Hematopoietic multipotent progenitor cell treated with erythropoietin and hydrocortisone succinate and interleukin-3 and kit ligand, for 8 days (in vitro differentiated cells): ENCODE data around the gene MANSC4.

Source experiments
- DNase-seq: peaks from one replicate; pipeline ENCODE4 v3.0.0-alpha.2; 2015

MANSC4 gene

DNA sequence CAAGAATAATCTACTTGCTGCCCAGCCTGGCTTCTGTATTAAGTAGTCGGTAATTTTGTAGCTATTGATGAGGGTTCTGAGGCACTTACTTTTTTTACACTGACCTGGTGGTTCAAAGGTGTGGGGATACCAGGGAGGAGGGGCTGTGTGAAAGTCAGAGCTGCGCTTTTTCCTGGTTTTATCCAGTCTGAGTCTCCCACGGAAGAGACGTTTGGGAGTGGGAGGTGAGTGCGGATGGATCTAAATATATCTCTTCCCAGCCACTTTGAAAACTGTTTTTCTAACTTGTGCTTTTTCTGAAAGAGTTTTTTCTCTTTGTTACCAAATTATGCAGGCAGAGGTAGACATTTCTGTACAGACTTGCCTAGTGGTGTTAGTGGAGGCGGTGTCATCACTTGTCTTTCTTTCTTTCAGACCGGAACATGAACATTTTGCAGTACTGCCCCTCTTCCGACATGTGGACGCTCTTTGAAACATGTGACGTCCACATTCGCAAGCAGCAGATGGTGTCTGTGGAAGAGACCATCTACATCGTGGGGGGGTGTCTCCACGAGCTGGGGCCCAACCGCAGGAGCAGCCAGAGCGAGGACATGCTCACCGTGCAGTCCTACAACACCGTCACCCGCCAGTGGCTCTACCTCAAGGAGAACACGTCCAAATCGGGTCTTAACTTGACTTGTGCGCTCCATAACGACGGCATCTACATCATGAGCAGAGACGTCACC, 17.4 kb upstream of the MANSC4 start:
- no peak for DNase-seq

DNA sequence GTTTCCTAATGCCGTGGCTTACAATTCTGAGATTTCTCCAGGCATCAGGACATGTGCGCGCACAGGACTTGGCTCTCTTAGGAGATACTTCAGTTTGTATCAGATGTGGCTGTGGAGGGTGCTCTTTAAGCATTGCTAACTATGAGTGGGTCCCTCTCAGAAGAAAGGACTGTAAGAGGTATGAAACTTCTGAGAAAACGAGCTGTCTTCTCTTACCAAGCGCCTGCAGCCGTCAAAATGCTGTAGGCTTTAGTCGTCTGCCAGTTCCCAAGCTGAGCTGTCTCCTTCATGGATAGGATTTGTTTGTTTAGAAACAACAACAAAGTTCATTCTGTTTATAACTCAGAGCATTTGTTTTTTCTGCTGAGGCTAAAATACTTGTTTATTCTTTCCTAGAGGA, 16.1 kb upstream of the MANSC4 start:
- no peak for DNase-seq

GRCh38 chr12:27794818-27795584, 15.0 kb upstream of the MANSC4 start:
- DNase-seq = no peak

- DNase-seq = peak; percentile 30
Observed at GRCh38 chr12:27790179-27790578, 10.1 kb upstream of the MANSC4 start.

GRCh38 chr12:27787559-27787958, 7.5 kb upstream of the MANSC4 start:
- DNase-seq = no peak

GRCh38 chr12:27785882-27786570, 6.0 kb upstream of the MANSC4 start:
- no peak for DNase-seq

DNA sequence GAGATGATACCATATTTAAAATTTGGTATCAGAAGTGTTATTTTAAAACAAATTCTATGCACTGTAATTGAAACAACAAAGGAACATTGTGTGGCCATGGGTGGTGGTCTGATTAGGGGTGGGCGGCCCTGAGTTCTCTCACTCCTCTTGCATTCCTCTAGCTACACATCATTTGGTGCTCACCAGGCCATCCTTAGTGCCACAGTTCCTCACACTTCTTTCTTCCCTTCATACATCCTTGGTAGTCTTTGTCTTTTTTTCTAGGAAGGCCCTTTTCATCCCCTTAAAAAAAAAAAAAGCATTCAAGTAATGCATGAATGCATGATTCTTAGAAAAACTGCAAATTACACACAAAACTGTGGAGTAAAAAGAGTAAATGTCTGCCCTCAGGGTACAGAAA, 2.4 kb upstream of the MANSC4 start:
- DNase-seq = no peak

DNA sequence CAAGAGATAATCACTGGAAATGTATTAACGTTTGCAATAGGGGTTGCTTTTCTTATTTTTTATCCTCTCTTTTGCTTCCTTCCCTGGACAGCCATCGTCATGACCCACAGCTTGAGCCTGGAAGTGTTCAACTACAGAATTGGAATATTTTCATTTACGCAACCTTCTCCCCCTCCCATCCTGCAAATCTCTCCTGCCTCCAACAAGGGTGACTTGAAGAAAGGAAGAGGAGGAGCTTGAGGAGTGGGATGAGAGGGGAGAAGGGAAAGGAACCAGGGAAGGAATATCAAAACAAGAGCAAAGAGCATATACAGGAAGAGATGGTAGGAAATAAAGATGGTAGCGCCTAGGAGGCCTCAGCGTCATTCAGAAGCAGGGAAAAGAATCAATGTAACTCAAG, 1.6 kb upstream of the MANSC4 start:
- no peak for DNase-seq

DNA sequence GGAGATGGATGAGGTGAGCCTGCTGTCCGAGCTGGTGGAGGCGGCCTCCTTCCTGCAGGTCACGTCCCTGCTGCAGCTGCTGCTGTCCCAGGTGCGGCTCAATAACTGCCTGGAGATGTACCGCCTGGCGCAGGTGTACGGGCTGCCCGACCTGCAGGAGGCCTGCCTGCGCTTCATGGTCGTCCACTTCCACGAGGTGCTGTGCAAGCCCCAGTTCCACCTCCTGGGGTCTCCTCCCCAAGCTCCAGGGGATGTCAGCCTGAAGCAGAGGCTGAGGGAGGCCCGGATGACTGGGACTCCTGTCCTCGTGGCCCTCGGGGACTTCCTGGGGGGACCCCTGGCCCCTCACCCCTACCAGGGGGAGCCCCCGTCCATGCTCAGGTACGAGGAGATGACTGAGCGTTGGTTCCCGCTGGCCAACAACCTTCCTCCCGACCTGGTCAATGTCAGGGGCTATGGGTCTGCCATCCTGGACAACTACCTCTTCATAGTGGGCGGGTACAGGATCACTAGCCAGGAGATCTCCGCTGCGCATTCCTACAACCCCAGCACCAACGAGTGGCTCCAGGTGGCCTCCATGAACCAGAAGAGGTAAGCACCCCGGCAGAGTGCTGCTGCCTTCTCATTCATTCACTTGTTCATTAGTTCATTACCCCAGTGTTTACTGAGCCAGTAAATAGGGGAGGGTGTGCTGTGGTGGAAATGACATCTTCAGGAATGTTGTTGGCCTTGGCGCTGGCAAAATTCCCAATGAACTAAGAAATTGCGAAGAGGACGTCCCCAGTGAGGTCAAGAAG, 774 bp upstream of the MANSC4 start:
- DNase-seq = peak; percentile 28

GRCh38 chr12:27779416-27779919, 568 bp downstream of the MANSC4 start:
- DNase-seq = peak; percentile 43

DNA sequence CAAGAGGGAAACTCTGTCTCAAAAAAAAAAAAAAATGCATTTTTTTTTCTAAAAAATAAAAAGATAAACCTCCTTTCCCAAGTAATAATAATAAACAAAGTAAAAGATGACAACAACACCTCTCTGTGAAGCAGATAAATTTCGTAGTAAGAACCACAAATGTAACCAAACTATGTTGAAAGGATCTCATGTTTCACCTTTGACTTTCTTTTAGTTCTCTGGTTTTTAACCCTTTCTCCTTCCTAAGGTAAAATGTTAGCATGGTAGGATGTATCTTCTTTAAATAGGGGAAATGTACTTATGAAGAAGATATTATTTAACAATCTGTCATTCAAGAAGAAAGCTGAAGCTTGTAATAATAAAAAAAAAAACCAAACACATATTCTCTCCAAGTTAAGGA, 1.8 kb downstream of the MANSC4 start:
- DNase-seq = no peak

DNA sequence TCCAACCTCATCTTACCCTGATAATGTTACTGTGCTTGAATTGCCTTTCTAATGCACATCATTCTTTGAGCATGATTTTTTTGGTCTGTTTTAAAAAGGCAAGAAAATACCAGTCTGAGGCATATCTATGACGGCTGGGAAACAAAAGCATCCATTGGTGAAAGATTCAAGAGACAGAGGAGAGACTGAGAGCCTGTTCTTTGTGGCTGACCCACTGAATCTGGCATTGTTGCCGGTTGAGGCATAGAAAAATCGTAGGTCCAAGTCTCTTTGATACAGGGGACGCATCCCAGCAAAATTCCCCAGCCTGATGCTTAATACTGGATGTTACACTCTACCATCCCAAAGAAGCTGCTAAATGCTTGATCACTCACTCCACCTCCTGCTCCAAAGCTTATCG, 2.9 kb downstream of the MANSC4 start:
- DNase-seq = no peak

DNA sequence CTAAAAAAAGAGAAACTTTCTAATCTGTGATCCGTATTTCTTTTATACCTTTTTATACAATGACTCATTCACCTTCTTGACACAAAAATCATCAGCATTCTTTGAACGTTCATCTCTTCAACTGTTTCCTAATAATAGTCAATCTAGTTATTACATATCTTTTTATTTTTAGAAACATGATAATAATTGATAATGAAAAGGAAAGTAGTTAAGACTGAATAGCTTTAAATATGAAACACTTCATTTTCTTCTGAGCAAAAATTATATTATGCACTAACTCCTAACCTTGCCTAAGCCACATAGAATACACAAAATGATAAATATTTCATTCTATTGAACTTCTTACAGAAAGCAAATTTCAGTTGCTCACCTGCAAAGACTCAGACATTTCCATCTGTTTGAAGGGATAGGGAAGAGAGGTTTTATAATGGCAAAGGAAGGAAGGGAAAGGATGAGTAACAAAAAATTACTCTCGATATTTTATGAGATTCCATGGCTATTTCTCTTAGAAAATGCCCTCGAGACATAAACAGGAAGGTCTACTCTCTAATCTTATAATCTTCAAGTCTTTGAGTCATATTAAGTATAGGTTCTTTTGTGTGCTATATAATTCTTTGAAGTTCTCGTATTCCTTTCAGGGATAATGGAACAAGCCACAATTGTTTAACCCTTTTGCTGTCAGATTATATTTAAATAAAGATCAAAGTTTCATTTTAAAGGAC, 7.5 kb downstream of the MANSC4 start:
- DNase-seq = no peak

DNA sequence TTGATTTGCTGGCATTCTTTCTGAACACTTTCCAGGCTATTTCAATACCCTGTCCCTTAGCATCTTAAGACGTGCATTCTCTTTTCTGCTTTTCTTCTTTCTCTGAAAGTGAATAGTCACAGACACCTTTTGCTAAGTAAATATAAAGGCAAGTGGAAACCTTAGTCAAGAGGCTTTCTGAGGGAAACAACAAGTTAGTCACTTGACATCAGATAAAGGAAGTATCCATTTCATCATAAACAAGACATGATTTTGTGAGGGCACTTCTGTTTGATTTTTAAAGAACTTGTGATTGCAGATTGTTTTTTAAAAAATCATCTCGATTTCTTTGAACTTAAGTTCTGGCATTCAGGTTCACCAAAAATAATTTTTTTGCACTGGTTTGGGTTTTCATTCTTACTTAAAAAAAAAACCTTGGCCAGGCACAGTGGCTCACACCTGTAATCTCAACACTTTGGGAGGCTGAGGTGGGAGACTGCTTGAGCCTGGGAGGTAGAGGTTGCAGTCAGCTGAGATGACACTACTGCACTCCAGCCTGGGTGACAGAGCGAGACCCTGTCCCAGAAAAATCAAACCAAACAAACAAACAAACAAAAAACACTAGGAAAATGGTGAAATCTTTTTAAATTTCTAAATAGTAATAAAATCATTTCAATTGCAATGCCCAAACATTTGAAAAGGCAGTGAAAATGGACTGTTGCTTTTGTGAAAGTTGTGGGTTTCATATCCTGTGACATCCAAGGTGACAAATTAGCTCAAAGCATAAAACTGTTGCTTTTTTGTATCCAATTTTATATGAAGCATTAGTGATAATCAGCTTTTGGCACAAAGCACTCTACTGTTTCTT, 8.3 kb downstream of the MANSC4 start:
- no peak for DNase-seq

DNA sequence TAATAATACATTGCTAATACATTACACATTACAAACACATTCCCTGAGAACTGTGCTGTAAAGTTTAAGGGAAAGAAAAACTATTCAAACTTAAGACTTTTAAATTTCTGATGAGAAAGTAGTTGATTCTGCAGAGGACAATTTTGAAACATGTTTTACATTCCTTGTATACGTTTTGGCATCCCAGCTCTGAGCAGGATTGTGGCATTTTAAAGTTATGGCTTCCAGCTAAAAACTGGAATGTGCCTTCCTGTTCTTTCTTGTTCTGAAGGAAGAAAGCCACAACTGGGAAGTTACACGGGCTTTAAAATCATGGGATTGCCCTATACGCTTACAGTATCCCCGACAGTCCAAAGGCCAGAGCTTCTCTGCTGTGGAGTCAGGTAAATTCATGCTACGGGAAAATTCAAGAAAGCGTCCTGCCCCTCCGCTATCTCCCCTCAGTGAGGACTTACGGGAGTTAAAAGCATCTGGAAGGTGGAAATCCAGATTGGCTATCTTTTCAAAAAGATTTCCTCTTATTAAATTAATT, 10.8 kb downstream of the MANSC4 start:
- DNase-seq = no peak

GRCh38 chr12:27766587-27766986, 13.4 kb downstream of the MANSC4 start:
- no peak for DNase-seq

DNA sequence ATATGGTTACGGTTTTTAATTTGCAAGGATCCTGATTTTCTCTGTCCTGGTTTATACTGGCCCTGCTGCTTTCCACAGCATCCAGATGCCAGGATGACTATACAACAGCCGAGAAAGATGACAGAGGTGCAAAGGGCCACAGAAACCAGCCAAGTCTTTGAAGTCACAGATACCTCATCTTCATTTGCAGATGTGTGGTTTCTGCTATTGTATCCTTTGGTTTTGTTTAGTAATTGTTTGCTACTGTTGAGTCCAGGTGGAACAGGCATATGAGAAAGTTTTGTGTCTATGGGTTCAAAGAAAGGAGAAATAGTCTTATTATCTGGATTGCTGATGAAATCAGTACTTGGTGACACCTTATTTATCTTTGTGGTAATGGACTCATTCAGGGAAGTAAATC, 17.3 kb downstream of the MANSC4 start:
- DNase-seq = no peak

- no peak for DNase-seq
Observed at GRCh38 chr12:27756670-27757195, 23.3 kb downstream of the MANSC4 start.

DNA sequence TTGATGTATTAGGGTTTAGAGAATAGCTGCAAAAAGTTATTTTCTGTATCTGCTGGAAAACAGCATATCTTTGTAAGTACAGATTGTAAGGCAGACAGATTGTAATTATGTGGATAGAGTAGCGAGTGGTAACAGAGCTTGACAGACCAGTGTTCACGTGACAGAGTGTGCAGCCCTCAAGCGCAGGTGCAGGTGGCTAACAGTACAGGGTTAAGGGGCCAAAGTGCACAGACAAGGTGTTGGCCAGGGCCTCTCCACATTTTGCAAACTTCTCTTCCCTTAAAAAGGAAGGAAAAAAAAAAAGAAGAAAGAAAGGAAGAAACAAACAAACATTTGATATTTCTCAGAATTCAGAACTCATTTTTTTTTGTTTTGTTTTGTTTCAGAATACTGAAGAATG, 25.2 kb downstream of the MANSC4 start:
- DNase-seq = no peak

DNA sequence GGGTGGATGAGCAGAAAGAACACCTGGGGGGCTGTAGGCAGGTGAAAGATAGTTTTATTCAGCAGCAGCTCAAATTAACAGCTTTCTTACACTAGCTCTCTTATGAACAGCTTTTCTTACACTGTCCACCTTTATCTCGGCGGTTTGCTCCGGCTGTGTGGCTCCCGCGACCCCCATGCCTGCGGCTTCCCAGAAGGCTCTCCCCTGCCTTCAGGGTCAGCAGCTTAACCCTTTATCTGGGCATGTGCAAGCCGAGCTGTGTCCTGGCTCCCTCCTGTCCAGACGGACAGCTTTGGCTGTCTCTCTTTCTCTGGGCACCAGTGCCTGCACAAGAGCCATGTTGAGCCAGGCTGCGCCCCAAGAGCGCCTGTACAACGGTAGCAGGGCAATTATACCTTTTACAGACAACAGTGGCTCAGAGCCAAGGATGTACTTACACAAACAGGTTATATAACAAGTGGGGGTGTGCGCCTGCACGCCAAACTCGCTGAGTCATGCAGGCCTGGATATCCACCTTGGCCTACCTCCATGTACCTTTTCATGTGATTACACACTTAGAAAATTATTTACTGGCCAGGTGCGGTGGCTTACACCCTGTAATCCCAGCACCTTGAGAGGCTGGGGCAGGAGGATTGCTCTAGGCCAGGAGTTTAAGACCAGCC, 28.5 kb downstream of the MANSC4 start:
- DNase-seq = no peak
